ENCODE results near the gene TPCN2.

GRCh38 chr11:69178819-69179482 is 130.2 kb downstream of the TPCN2 start:
- TF ChIP-seq CTCF (conservative IDR thresholded peaks at IDR 0.05; ENCODE audit: low read depth, low read length) (no peak), ELK1 (IDR thresholded peaks at IDR 0.05; ENCODE audit: borderline replicate concordance, low read depth, low read length) (no peak), CEBPB (IDR thresholded peaks at IDR 0.05; ENCODE audit: low read depth, low read length) (no peak), RAD21 (IDR thresholded peaks at IDR 0.05; ENCODE audit: low read length) (no peak), SMC3 (IDR thresholded peaks at IDR 0.05; ENCODE audit: low read depth, low read length) (no peak), POLR2A (IDR thresholded peaks at IDR 0.05; ENCODE audit: low read depth, low read length) (no peak), CHD1 (IDR thresholded peaks at IDR 0.05; ENCODE audit: low read depth, low read length) (no peak), FOS (IDR thresholded peaks at IDR 0.05; ENCODE audit: low read depth, low read length) (no peak)

Measured in IMR-90 (cell line).